Right ventricle myocardium superior (tissue), 1 donor: Measurements from ENCODE around the gene OR51E2. TPM values are rescaled to one million over a fixed set of nuclear protein-coding genes. Genes with fewer than 3 reads are reported as not detected.

ENCODE experiments used
- ATAC-seq: fragments of 200-7000 bp; cut with Tn5 transposase; one replicate; pipeline ENCODE4 v1.9.1; 2020; ENCODE audit warnings: mild to moderate bottlenecking; ENCODE audit not compliant: poor library complexity
- DNase-seq: peaks from one replicate; pipeline ENCODE4 v3.0.0-alpha.2; 2020
- intact Hi-C: fragments of 100-400 bp; cut with DNase I; formaldehyde crosslinking; loops from one replicate; pipeline ENCODE4 v1.11.2; 2022
- total RNA-seq: library from RNA; stranded (reverse); fragmentation: NEBNext Ultra II Directional; extraction: Animal tissue kit (Norgen Biotek cat#: 25700); gene quantifications from one replicate; pipeline ENCODE4 v1.2.1, GENCODE V29; 2021
- donor health status: DM: no; HTN: yes; CAD: no; lungs with severe emphysema.

The OR51E2 gene
- total RNA-seq, 1 donor from 2014 or later = 0.13 TPM

- no peak for DNase-seq
- ATAC-seq = no peak
- intact Hi-C loops = no loop called here
These were observed 32.2 kb downstream of the OR51E2 start for GRCh38 chr11:4665424-4665823.

- ATAC-seq (no peak), DNase-seq (no peak)
- intact Hi-C loops = no loop called here
These were observed 32.9 kb downstream of the OR51E2 start for GRCh38 chr11:4664786-4665185.

- intact Hi-C loops = no loop called here
- no peak for DNase-seq
These were observed 33.5 kb downstream of the OR51E2 start for GRCh38 chr11:4664183-4664582.

GRCh38 chr11:4662876-4663275, 34.8 kb downstream of the OR51E2 start:
- ATAC-seq = no peak
- intact Hi-C loops = no loop called here
- DNase-seq = no peak

More at GRCh38 chr11:4664183-4664582, 33.5 kb downstream of the OR51E2 start:
- ATAC-seq = no peak

GRCh38 chr11:4658629-4659445, 38.8 kb downstream of the OR51E2 start:
- ATAC-seq (no peak), DNase-seq (no peak)
- intact Hi-C loops = no loop called here

- no peak for ATAC-seq
- intact Hi-C loops = no loop called here
- DNase-seq = no peak
These were observed 42.9 kb downstream of the OR51E2 start for GRCh38 chr11:4654635-4655369.

- intact Hi-C loops = no loop called here
- DNase-seq = no peak
- ATAC-seq = no peak
These were observed 49.9 kb downstream of the OR51E2 start for GRCh38 chr11:4647766-4648165.

- DNase-seq (peak; percentile 63), ATAC-seq (peak; percentile 89)
- intact Hi-C loops = no loop called here
These were observed 51.7 kb downstream of the OR51E2 start for GRCh38 chr11:4645974-4646373.

- ATAC-seq (no peak), DNase-seq (no peak)
- intact Hi-C loops = no loop called here
These were observed 53.4 kb downstream of the OR51E2 start for GRCh38 chr11:4644233-4644632.

- ATAC-seq (no peak), DNase-seq (no peak)
- intact Hi-C loops = no loop called here
These were observed 54.0 kb downstream of the OR51E2 start, which contains the start of gene OR51E1 for GRCh38 chr11:4643682-4644081. TSS of gene OR51E1 (plus strand) at chr11:4643982. CDS start at chr11:4652527, 8,545 bp downstream.

- ATAC-seq (peak; percentile 42), DNase-seq (peak; percentile 46)
- intact Hi-C loops = no loop called here
These were observed 54.6 kb downstream of the OR51E2 start for GRCh38 chr11:4643076-4643475.

- ATAC-seq = no peak
- intact Hi-C loops = no loop called here
- no peak for DNase-seq
These were observed 55.6 kb downstream of the OR51E2 start for GRCh38 chr11:4642043-4642442.

- intact Hi-C loops = no loop called here
- ATAC-seq (no peak), DNase-seq (no peak)
These were observed 56.2 kb downstream of the OR51E2 start for GRCh38 chr11:4641501-4641900.

- ATAC-seq = no peak
- no peak for DNase-seq
- intact Hi-C loops = loop anchor here (5.0 kb wide), 1 partner anchor 362 kb away; no protein-coding TSS in a partner anchor
These were observed 57.7 kb downstream of the OR51E2 start for GRCh38 chr11:4639931-4640330.

- ATAC-seq = no peak
- intact Hi-C loops = loop anchor here (2.0 to 5.0 kb wide), 2 partner anchors 189 to 365 kb away; no protein-coding TSS in a partner anchor
- DNase-seq = no peak
These were observed 60.0 kb downstream of the OR51E2 start for GRCh38 chr11:4637662-4638047.

GRCh38 chr11:4636962-4637661, 60.5 kb downstream of the OR51E2 start, which contains the start of gene OR51D1:
TSS of gene OR51D1 (plus strand) at chr11:4637477. CDS start at chr11:4639791, 2,314 bp downstream.
- DNase-seq = peak; percentile 81
- peak; percentile 98 for ATAC-seq
- intact Hi-C loops = loop anchor here (2.0 to 5.0 kb wide), 2 partner anchors 190 to 365 kb away; no protein-coding TSS in a partner anchor

- ATAC-seq = no peak
- DNase-seq = no peak
- intact Hi-C loops = loop anchor here (2.0 to 5.0 kb wide), 2 partner anchors 191 to 366 kb away; no protein-coding TSS in a partner anchor
These were observed 61.5 kb downstream of the OR51E2 start for GRCh38 chr11:4636136-4636535.
